Breast epithelium (tissue), 4 donors: ENCODE measurements around the gene MID2. TPM values are rescaled to one million over a fixed set of nuclear protein-coding genes. Genes with fewer than 3 reads are reported as not detected.
"Not testable (repeated sequence)": the region's sequence is repeated elsewhere in the genome, so short reads cannot be mapped to it uniquely, and the experiment has no call there.

Source experiments
- DNase-seq, 2 donors: peaks; one replicate each; pipeline ENCODE4 v3.0.0-alpha.2; 2019; ENCODE audit warnings: low spot score in 2 of 2
- H3K27ac ChIP-seq, 2 donors: fragments of 200-600 bp; sonication (generic) in 1 of 2; one replicate each; pipeline ENCODE4 v1.5.1; 2016 to 2019; ENCODE audit warnings: mild to moderate bottlenecking in 1 of 2
- H3K27me3 ChIP-seq, 2 donors: fragments of 200-600 bp; sonication (generic) in 1 of 2; one replicate each; pipeline versions ENCODE4 v1.5.1 to v1.6.0; 2017 to 2019; ENCODE audit warnings: control low read depth in 1 of 2, mild to moderate bottlenecking in 1 of 2
- H3K36me3 ChIP-seq: fragments of 200-600 bp; one replicate; pipeline ENCODE4 v1.5.1; 2019
- H3K4me1 ChIP-seq, 2 donors: fragments of 200-600 bp; sonication (generic); one replicate each; pipeline ENCODE4 v1.5.1; 2016 to 2019; ENCODE audit warnings: control low read depth in 1 of 2
- H3K4me3 ChIP-seq, 3 donors: fragments of 200-600 bp; sonication (generic); 1 replicate in 2 of 3; 2 replicates in 1 of 3; pipeline ENCODE4 v1.5.1; 2016 to 2019; ENCODE audit warnings: mild to moderate bottlenecking in 3 of 3, moderate library complexity in 2 of 3
- H3K9me3 ChIP-seq, 2 donors: fragments of 200-600 bp; sonication (generic) in 1 of 2; one replicate each; pipeline ENCODE4 v1.5.1; 2016 to 2019; ENCODE audit warnings: control low read depth in 1 of 2
- CTCF ChIP-seq, 3 donors: fragments of 450-650 bp; IDR thresholded peaks; one replicate each; pipeline ENCODE4 v1.5.1; 2016 to 2017; ENCODE audit warnings: antibody characterized with exemption in 3 of 3, mild to moderate bottlenecking in 3 of 3, moderate library complexity in 3 of 3
- POLR2A ChIP-seq: fragments of 450-650 bp; IDR thresholded peaks from one replicate; pipeline ENCODE4 v1.6.1; 2016; ENCODE audit warnings: antibody characterized with exemption, mild to moderate bottlenecking, moderate library complexity
- POLR2AphosphoS5 ChIP-seq, 3 donors: sonication (generic); formaldehyde crosslinking; IDR thresholded peaks; one replicate each; pipeline ENCODE4 v1.6.1; 2017; ENCODE audit warnings: antibody characterized with exemption in 3 of 3
- intact Hi-C: fragments of 100-400 bp; cut with DNase I; formaldehyde crosslinking; loops from one replicate; pipeline ENCODE4 v1.15.1; 2023; ENCODE audit warnings: low total_unique reads
- total RNA-seq, 3 donors: library from RNA; depleted of rRNA; stranded (reverse); fragments of >200 nt; gene quantifications; one replicate each; pipeline ENCODE4 v1.1.0, GENCODE V29; 2016

Gene MID2
- total RNA-seq, 3 donors from 2014 or later = 28.2 to 32.3 (median 28.5) TPM

- intact Hi-C loops = no loop called here
- H3K36me3 ChIP-seq = no peaks in the 10 kb centered on the region
- H3K4me1 ChIP-seq = no peaks in the 10 kb centered on the region
- TF ChIP-seq CTCF (IDR thresholded peaks at IDR 0.05) (no peak), POLR2AphosphoS5 (IDR thresholded peaks at IDR 0.05) (no peak), POLR2A (no peak)
- peaks cover 0 to 24% of the 10 kb centered on the region in 2 donors for H3K9me3 ChIP-seq
- H3K4me3 ChIP-seq = no peak overlapping the region
- no peak for DNase-seq
- no peak overlapping the region for H3K27ac ChIP-seq
- peaks cover 0 to 13% of the 10 kb centered on the region in 2 donors for H3K27me3 ChIP-seq
These were observed 21.2 kb upstream of the MID2 start for GRCh38 chrX:107804427-107804826.

GRCh38 chrX:107805179-107805578 is 20.5 kb upstream of the MID2 start:
- Histone ChIP-seq H3K27ac (no peak overlapping the region), H3K9me3 (peaks cover 0 to 24% of the 10 kb centered on the region in 2 donors), H3K4me3 (no peak overlapping the region), H3K4me1 (no peaks in the 10 kb centered on the region), H3K27me3 (peaks cover 0 to 21% of the 10 kb centered on the region in 2 donors), H3K36me3 (no peaks in the 10 kb centered on the region)
- TF ChIP-seq CTCF (IDR thresholded peaks at IDR 0.05) = no peak
- no peak for TF ChIP-seq POLR2AphosphoS5 (IDR thresholded peaks at IDR 0.05)
- TF ChIP-seq POLR2A = no peak
- DNase-seq = no peak
- intact Hi-C loops = no loop called here

- H3K27me3 ChIP-seq = peaks cover 0 to 37% of the 10 kb centered on the region in 2 donors
- DNase-seq = not testable (repeated sequence)
These were observed 15.6 kb upstream of the MID2 start for GRCh38 chrX:107810053-107810452.

GRCh38 chrX:107818900-107819521 is 6.7 kb upstream of the MID2 start:
- Histone ChIP-seq H3K4me1 (no peaks in the 10 kb centered on the region), H3K9me3 (peaks cover 17 to 23% of the 10 kb centered on the region in 2 donors), H3K27ac (no peak overlapping the region), H3K4me3 (no peak overlapping the region), H3K36me3 (no peaks in the 10 kb centered on the region), H3K27me3 (peaks cover 0 to 6% of the 10 kb centered on the region in 2 donors)
- TF ChIP-seq POLR2A (no peak), CTCF (IDR thresholded peaks at IDR 0.05) (no peak)
- DNase-seq = no peak
- intact Hi-C loops = no loop called here

More at GRCh38 chrX:107810053-107810452, 15.6 kb upstream of the MID2 start:
- H3K9me3 ChIP-seq, H3K27ac ChIP-seq, H3K36me3 ChIP-seq, H3K4me3 ChIP-seq, intact Hi-C loops, H3K4me1 ChIP-seq: not testable (repeated sequence)

- Histone ChIP-seq H3K4me1 (no peaks in the 10 kb centered on the region), H3K36me3 (no peaks in the 10 kb centered on the region), H3K4me3 (no peak overlapping the region), H3K9me3 (peaks cover 16 to 22% of the 10 kb centered on the region in 2 donors), H3K27me3 (peaks cover 0 to 16% of the 10 kb centered on the region in 2 donors), H3K27ac (no peak overlapping the region)
- intact Hi-C loops = no loop called here
- TF ChIP-seq POLR2AphosphoS5 (IDR thresholded peaks at IDR 0.05) = no peak
- no peak for TF ChIP-seq CTCF (IDR thresholded peaks at IDR 0.05)
- no peak for TF ChIP-seq POLR2A
- no peak for DNase-seq
These were observed 2.6 kb upstream of the MID2 start for GRCh38 chrX:107823042-107823441.

- TF ChIP-seq CTCF (IDR thresholded peaks at IDR 0.05) (no peak), POLR2AphosphoS5 (IDR thresholded peaks at IDR 0.05) (no peak), POLR2A (no peak)
- intact Hi-C loops = no loop called here
- H3K27ac ChIP-seq = no peak overlapping the region
These were observed 2.2 kb upstream of the MID2 start for GRCh38 chrX:107823456-107823855.

More at GRCh38 chrX:107823456-107823855, 2.2 kb upstream of the MID2 start:
- Histone ChIP-seq H3K36me3 (no peaks in the 10 kb centered on the region), H3K27me3 (peaks cover 0 to 16% of the 10 kb centered on the region in 2 donors), H3K4me3 (no peak overlapping the region), H3K4me1 (no peaks in the 10 kb centered on the region), H3K9me3 (peaks cover 12 to 17% of the 10 kb centered on the region in 2 donors)
- DNase-seq = no peak
